GM23338 (cell line): Measurements from ENCODE around the gene SEPTIN3.

ENCODE experiments used
- CTCF ChIP-seq, 2 experiments: fragments of 200-600 bp in 1 of 2; sonication (generic) in 1 of 2; conservative IDR thresholded peaks; 2 replicates each; pipeline versions ENCODE4 v1.5.1 to v1.6.1; 2016 to 2017; ENCODE audit warnings: antibody characterized with exemption in 2 of 2, low read depth in 2 of 2, mild to moderate bottlenecking in 2 of 2, moderate library complexity in 1 of 2
- NANOG ChIP-seq: IDR thresholded peaks from 2 replicates; pipeline ENCODE4 v1.6.1; 2016; ENCODE audit warnings: antibody characterized with exemption, borderline replicate concordance
- POLR2AphosphoS5 ChIP-seq: IDR thresholded peaks from 2 replicates; pipeline ENCODE4 v1.6.1; 2016; ENCODE audit warnings: antibody characterized with exemption, low read depth
- REST ChIP-seq: IDR thresholded peaks from one replicate; pipeline ENCODE4 v1.6.1; 2018; ENCODE audit warnings: antibody characterized with exemption; ENCODE audit not compliant: unreplicated experiment

GRCh38 chr22:41951898-41952474 is 17.3 kb upstream of the SEPTIN3 start, which contains the start of gene SMIM45:
- TF ChIP-seq CTCF (conservative IDR thresholded peaks at IDR 0.05; ENCODE audit: low read depth in 2 of 2) (peak; percentile 20 to 47; a peak in 2 of 4 replicates), POLR2AphosphoS5 (no peak), REST (no peak), NANOG (no peak)
